Measurements from ENCODE around the gene EDIL3. TPM values are rescaled to one million over a fixed set of nuclear protein-coding genes. Genes with fewer than 3 reads are reported as not detected.

Gene EDIL3
- total RNA-seq, 1 experiment from 2014 or later: 17.6 TPM

- Histone ChIP-seq H3K9me3 (ENCODE audit: control insufficient read depth, insufficient read depth, low read depth, low read length) (no peaks in the 10 kb centered on the region), H3K27me3 (ENCODE audit: control insufficient read depth, insufficient read depth, low read length) (no peaks in the 10 kb centered on the region), H3K4me3 (ENCODE audit: low read depth in 2 of 2, low read length in 2 of 2) (no peak overlapping the region), H3K4me1 (ENCODE audit: control insufficient read depth, insufficient read depth, low read length) (no peaks in the 10 kb centered on the region), H3K27ac (ENCODE audit: low read length) (no peak overlapping the region), H3K36me3 (ENCODE audit: control insufficient read depth, insufficient read depth, low read length) (no peaks in the 10 kb centered on the region)
- CTCF ChIA-PET: no interaction called here
- ATAC-seq (peak; percentile 85), DNase-seq (ENCODE audit: low read depth, low spot score) (peak; percentile 64)
- TF ChIP-seq TCF7L2 (IDR thresholded peaks at IDR 0.05; ENCODE audit: low read depth, low read length) (no peak), POLR2AphosphoS5 (IDR thresholded peaks at IDR 0.05; ENCODE audit: low read depth, low read length) (no peak), REST (IDR thresholded peaks at IDR 0.05; ENCODE audit: insufficient read depth in 1 of 2, low read depth in 2 of 2, low read length in 1 of 2) (no peak), CTCF (IDR thresholded peaks at IDR 0.05) (no peak), SIN3A (IDR thresholded peaks at IDR 0.05; ENCODE audit: borderline replicate concordance, insufficient read depth, low read depth, low read length) (no peak)
- in situ Hi-C loops (cut with HindIII; ENCODE audit: low pct_unique_long_range_greater_than_20kb, low sequenced_read_pairs): no loop called here
- POLR2A ChIA-PET: no interaction called here
- BruUV-seq (replicated peaks): no TSS peak
- intact Hi-C loops (cut with micrococcal nuclease; ENCODE audit: unreplicated experiment): no loop called here
Observed at GRCh38 chr5:84393969-84394368, 9.3 kb upstream of the EDIL3 start.

GRCh38 chr5:84392836-84393235 is 8.2 kb upstream of the EDIL3 start:
- ATAC-seq (no peak), DNase-seq (ENCODE audit: low read depth, low spot score) (no peak)
- H3K27me3 ChIP-seq (ENCODE audit: control insufficient read depth, insufficient read depth, low read length): no peaks in the 10 kb centered on the region
- CTCF ChIA-PET: no interaction called here
- H3K4me3 ChIP-seq (ENCODE audit: low read depth in 2 of 2, low read length in 2 of 2): no peak overlapping the region
- intact Hi-C loops (cut with micrococcal nuclease; ENCODE audit: unreplicated experiment): no loop called here
- BruUV-seq (replicated peaks): no TSS peak
- no peaks in the 10 kb centered on the region for H3K36me3 ChIP-seq (ENCODE audit: control insufficient read depth, insufficient read depth, low read length)
- no peaks in the 10 kb centered on the region for H3K4me1 ChIP-seq (ENCODE audit: control insufficient read depth, insufficient read depth, low read length)
- H3K9me3 ChIP-seq (ENCODE audit: control insufficient read depth, insufficient read depth, low read depth, low read length): no peaks in the 10 kb centered on the region
- H3K27ac ChIP-seq (ENCODE audit: low read length): no peak overlapping the region
- POLR2A ChIA-PET: no interaction called here
- in situ Hi-C loops (cut with HindIII; ENCODE audit: low pct_unique_long_range_greater_than_20kb, low sequenced_read_pairs): no loop called here
- no peak for TF ChIP-seq REST (IDR thresholded peaks at IDR 0.05; ENCODE audit: insufficient read depth in 1 of 2, low read depth in 2 of 2, low read length in 1 of 2)
- TF ChIP-seq TCF7L2 (IDR thresholded peaks at IDR 0.05; ENCODE audit: low read depth, low read length): no peak
- no peak for TF ChIP-seq CTCF (IDR thresholded peaks at IDR 0.05)
